Suprapubic skin (tissue), 4 donors: Measurements from ENCODE around the gene WSCD1. TPM values are rescaled to one million over a fixed set of nuclear protein-coding genes. Genes with fewer than 3 reads are reported as not detected.

Experiments used
- DNase-seq, 2 donors: peaks; one replicate each; pipeline ENCODE4 v3.0.0-alpha.2; 2019; ENCODE audit warnings: low spot score in 2 of 2
- H3K27ac ChIP-seq: fragments of 200-600 bp; sonication (generic); one replicate; pipeline ENCODE4 v1.5.1; 2019
- H3K27me3 ChIP-seq: fragments of 200-600 bp; sonication (generic); one replicate; pipeline ENCODE4 v1.5.1; 2019
- H3K36me3 ChIP-seq: fragments of 200-600 bp; sonication (generic); one replicate; pipeline ENCODE4 v1.5.1; 2019
- H3K4me1 ChIP-seq: fragments of 200-600 bp; sonication (generic); one replicate; pipeline ENCODE4 v1.5.1; 2019
- H3K4me3 ChIP-seq: fragments of 200-600 bp; sonication (generic); one replicate; pipeline ENCODE4 v1.5.1; 2019; ENCODE audit warnings: mild to moderate bottlenecking
- H3K9me3 ChIP-seq: fragments of 200-600 bp; sonication (generic); one replicate; pipeline ENCODE4 v1.5.1; 2019
- EP300 ChIP-seq: sonication (generic); formaldehyde crosslinking; IDR thresholded peaks from one replicate; pipeline ENCODE4 v1.6.1; 2017; ENCODE audit warnings: antibody characterized with exemption
- POLR2A ChIP-seq, 2 donors: fragments of 450-650 bp; IDR thresholded peaks; one replicate each; pipeline ENCODE4 v1.6.1; 2017; ENCODE audit warnings: antibody characterized with exemption in 2 of 2, mild to moderate bottlenecking in 2 of 2, moderate library complexity in 2 of 2
- POLR2AphosphoS5 ChIP-seq, 3 donors: sonication (generic); formaldehyde crosslinking; IDR thresholded peaks; one replicate each; pipeline ENCODE4 v1.6.1; 2017; ENCODE audit warnings: antibody characterized with exemption in 3 of 3
- WGBS: methylation state at CpG from one replicate; pipeline ENCODE4 v1.1.5; 2018; 5-methylcytosine and 5-hydroxymethylcytosine counted together
- total RNA-seq, 4 donors: library from RNA; depleted of rRNA; stranded (reverse); fragments of >200 nt; gene quantifications; one replicate each; pipeline ENCODE4 v1.1.0, GENCODE V29; 2016
- TF ChIP-seq, protein P1 (sequence below), 2 donors: fragments of 200-600 bp in 1 of 2; fragments of 450-650 bp in 1 of 2; sonication (generic) in 1 of 2; IDR thresholded peaks; one replicate each; pipeline ENCODE4 v1.5.1; 2016 to 2019; ENCODE audit warnings: antibody characterized with exemption in 2 of 2, mild to moderate bottlenecking in 1 of 2, moderate library complexity in 1 of 2

Gene WSCD1
- total RNA-seq, 4 donors from 2014 or later, result 0.76 to 4.9 (median 1.6) TPM

DNA sequence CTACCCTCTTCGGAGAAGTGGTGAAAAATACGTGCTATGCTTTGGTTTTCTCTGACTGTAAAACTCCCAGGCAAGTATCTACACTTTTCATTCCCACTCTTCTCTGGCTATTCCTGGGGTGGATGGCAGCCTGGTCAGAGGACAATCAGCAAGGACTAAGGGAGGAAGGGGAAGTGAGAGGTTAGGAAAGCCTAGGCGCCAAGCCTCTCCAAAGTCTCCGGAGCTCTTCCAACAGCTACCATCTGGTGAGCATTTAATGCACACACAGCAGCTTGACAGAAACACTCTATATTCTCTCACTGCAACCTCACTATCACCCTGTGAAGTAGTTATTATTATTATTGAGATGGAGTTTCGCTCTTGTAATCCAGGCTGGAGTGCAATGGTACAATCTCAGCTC lies 65.1 kb downstream of the WSCD1 start:
- Histone ChIP-seq H3K4me3 (no peak overlapping the region), H3K27ac (no peak overlapping the region), H3K4me1 (no peaks in the 10 kb centered on the region), H3K27me3 (peaks cover 17% of the 10 kb centered on the region), H3K9me3 (no peaks in the 10 kb centered on the region), H3K36me3 (no peaks in the 10 kb centered on the region)
- DNase-seq, result no peak
- WGBS, result 57% methylated on average over 5 of the region's 5 CpGs
- no peak for TF ChIP-seq EP300
- TF ChIP-seq, protein P1, sequence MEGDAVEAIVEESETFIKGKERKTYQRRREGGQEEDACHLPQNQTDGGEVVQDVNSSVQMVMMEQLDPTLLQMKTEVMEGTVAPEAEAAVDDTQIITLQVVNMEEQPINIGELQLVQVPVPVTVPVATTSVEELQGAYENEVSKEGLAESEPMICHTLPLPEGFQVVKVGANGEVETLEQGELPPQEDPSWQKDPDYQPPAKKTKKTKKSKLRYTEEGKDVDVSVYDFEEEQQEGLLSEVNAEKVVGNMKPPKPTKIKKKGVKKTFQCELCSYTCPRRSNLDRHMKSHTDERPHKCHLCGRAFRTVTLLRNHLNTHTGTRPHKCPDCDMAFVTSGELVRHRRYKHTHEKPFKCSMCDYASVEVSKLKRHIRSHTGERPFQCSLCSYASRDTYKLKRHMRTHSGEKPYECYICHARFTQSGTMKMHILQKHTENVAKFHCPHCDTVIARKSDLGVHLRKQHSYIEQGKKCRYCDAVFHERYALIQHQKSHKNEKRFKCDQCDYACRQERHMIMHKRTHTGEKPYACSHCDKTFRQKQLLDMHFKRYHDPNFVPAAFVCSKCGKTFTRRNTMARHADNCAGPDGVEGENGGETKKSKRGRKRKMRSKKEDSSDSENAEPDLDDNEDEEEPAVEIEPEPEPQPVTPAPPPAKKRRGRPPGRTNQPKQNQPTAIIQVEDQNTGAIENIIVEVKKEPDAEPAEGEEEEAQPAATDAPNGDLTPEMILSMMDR (IDR thresholded peaks at IDR 0.05), result no peak
- TF ChIP-seq POLR2A (IDR thresholded peaks at IDR 0.05), result no peak
- no peak for TF ChIP-seq POLR2AphosphoS5 (IDR thresholded peaks at IDR 0.05)

DNA sequence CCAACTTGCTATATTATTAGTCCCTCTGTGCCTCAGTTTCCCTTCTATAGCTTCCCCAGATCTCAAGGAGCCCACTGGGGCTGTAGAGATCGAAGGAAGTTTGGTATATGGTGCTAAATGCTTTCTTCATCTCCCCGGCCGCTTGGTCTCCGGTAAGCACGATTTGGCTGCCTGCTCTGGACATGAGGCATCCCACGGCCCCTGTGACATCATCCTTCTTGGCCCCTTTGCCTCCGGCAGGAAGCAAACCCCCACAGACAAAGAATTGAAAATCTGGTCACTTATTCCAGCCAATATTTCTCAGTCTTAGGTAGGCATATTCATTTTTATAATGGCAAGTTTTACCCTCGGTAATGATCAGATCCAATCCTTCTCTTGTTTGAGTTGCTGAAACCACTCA lies 65.8 kb downstream of the WSCD1 start:
- Histone ChIP-seq H3K27me3 (peaks cover 17% of the 10 kb centered on the region), H3K4me1 (no peaks in the 10 kb centered on the region), H3K9me3 (no peaks in the 10 kb centered on the region), H3K27ac (no peak overlapping the region), H3K36me3 (no peaks in the 10 kb centered on the region), H3K4me3 (no peak overlapping the region)
- no peak for TF ChIP-seq EP300
- TF ChIP-seq POLR2AphosphoS5 (IDR thresholded peaks at IDR 0.05), result no peak
- TF ChIP-seq POLR2A (IDR thresholded peaks at IDR 0.05), result no peak
- TF ChIP-seq, protein P1 (IDR thresholded peaks at IDR 0.05), result no peak
- WGBS, result 76% methylated on average over 8 of the region's 8 CpGs
- DNase-seq, result no peak

DNA sequence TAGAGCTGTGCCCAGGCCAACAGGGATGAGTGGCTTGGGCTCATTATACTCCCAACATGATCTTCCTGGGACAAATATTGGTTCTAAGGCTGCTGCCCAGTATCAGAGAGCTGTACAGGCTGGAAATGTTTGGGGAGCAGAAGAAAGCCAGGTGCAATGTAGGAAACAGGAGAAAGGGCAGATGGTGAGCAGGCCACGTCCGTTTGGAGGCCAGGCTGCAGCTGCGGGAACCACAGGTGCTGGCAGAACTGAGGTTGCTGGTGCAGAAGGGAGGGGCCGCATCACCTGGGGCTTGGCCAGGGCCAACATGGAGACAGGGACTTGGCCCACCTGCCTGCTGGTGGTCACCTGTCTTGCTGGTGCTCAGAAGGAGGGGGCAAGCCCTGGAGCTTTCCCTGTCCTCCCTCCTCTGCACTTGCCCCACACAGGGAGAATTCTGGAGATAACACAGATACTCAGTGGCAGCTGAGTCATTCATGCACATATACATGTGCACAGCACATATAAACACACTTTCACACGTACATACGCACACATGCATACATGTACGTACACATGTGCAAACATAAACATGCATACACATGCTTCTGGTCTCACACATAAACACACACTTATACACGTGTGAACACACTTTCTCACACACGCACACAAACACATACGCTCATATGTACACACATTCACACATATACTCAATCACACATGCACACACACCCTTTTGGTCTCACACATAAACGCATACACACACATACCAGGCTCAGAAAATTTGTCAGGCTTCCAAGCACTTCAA lies 67.7 kb downstream of the WSCD1 start:
- 65% methylated on average over 11 of the region's 11 CpGs for WGBS
- no peaks in the 10 kb centered on the region for H3K36me3 ChIP-seq

DNA sequence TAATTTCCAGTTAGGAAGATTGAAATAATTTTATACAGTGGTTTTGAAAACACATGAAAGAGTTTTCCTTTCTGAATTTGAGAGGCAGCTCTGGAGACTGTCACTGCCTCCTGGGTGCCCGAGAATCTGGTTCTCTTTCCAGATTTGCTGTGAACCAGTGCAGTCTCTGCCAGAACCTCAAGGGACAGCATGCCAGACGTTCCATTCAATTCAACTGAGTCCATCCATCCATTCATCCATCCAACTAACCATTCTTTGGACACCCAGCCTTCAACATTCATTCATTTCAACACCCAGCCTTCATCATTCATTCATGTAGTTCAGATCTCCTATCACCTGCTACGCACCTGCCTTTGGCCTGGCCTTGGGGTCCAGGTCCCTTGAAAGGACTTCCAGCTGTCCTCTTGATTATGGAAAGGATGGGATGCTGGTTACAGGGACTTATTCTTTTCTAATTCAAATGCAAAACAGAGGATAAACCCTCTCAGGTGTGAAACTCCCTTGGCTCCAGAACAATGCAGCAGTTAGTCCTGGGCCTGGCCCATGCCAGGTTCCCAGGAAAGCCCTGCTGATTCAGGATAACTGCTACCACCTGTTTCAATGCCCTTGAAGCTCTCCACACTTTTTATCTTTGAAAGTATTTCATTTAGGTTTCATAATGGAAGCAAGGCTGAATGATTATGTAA lies 68.7 kb downstream of the WSCD1 start:
- Histone ChIP-seq H3K4me3 (no peak overlapping the region), H3K4me1 (no peaks in the 10 kb centered on the region), H3K27ac (no peak overlapping the region), H3K9me3 (no peaks in the 10 kb centered on the region), H3K27me3 (peaks cover 15% of the 10 kb centered on the region), H3K36me3 (no peaks in the 10 kb centered on the region)
- no peak for DNase-seq
- 54% methylated on average over 3 of the region's 3 CpGs for WGBS
- TF ChIP-seq EP300 (no peak), POLR2AphosphoS5 (IDR thresholded peaks at IDR 0.05) (no peak), POLR2A (IDR thresholded peaks at IDR 0.05) (no peak)
- TF ChIP-seq, protein P1 (IDR thresholded peaks at IDR 0.05), result no peak

More for the DNA sequence above, 67.7 kb downstream of the WSCD1 start:
- Histone ChIP-seq H3K4me1 (no peaks in the 10 kb centered on the region), H3K9me3 (no peaks in the 10 kb centered on the region), H3K27me3 (peaks cover 17% of the 10 kb centered on the region), H3K4me3 (no peak overlapping the region), H3K27ac (no peak overlapping the region)
- no peak for DNase-seq
- TF ChIP-seq, protein P1 (IDR thresholded peaks at IDR 0.05), result no peak
- TF ChIP-seq POLR2AphosphoS5 (IDR thresholded peaks at IDR 0.05), result no peak
- TF ChIP-seq EP300, result no peak
- TF ChIP-seq POLR2A (IDR thresholded peaks at IDR 0.05), result no peak

DNA sequence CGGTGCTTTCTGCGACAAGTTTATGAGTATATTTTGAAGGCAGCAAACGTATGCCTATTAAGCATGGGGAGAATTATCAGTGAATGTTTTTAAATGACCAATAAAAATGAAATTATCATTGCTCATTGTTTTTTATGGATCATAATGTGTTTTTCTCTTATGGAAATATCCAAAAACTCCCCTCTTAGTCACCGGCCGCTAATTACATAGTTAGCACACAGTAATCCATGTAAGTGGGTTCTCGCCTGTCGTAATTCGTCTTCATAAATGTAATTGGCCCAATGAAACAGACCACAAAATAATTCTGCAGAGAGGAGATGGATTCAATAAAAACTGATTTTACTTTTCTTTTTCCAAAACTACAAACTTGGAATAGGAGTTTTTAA lies 69.3 kb downstream of the WSCD1 start:
- TF ChIP-seq POLR2A (IDR thresholded peaks at IDR 0.05), result no peak
- TF ChIP-seq, protein P1 (IDR thresholded peaks at IDR 0.05), result no peak
- no peak for TF ChIP-seq EP300
- no peak for TF ChIP-seq POLR2AphosphoS5 (IDR thresholded peaks at IDR 0.05)
- H3K27me3 ChIP-seq, result peaks cover 11% of the 10 kb centered on the region
- no peak overlapping the region for H3K4me3 ChIP-seq
- no peaks in the 10 kb centered on the region for H3K9me3 ChIP-seq
- H3K27ac ChIP-seq, result no peak overlapping the region
- H3K4me1 ChIP-seq, result no peaks in the 10 kb centered on the region
- DNase-seq, result no peak
- H3K36me3 ChIP-seq, result no peaks in the 10 kb centered on the region
- 80% methylated on average over 8 of the region's 8 CpGs for WGBS
